K562 (cell line): Measurements from ENCODE around the gene SPRN. TPM values are rescaled to one million over a fixed set of nuclear protein-coding genes. Genes with fewer than 3 reads are reported as not detected.
A peak's percentile ranks its signal among the peaks of the same experiment; 100 is the strongest.

Experiments
- ELF2 ChIP-seq: fragments of 250-450 bp; sonication (Bioruptor Pico); IDR thresholded peaks from 2 replicates; pipeline ENCODE4 v1.5.0; 2021; ENCODE audit warnings: mild to moderate bottlenecking
- JUNB ChIP-seq: fragments of 450-650 bp; formaldehyde crosslinking; conservative IDR thresholded peaks from 2 replicates; pipeline ENCODE4 v1.4.0; 2020; ENCODE audit warnings: mild to moderate bottlenecking
- JUND ChIP-seq, 2 experiments: IDR thresholded peaks; 2 replicates in 1 of 2; 3 replicates in 1 of 2; pipeline ENCODE4 v1.6.1; 2011; ENCODE audit warnings: borderline replicate concordance in 2 of 2, low read depth in 2 of 2, low read length in 2 of 2, improper control_type of control experiment in 1 of 2, missing biosample characterization in 1 of 2, missing genetic modification characterization in 1 of 2, missing genetic modification reagents in 1 of 2
- KLF13 ChIP-seq: fragments of 450-650 bp; IDR thresholded peaks from 2 replicates; pipeline ENCODE4 v1.6.1; 2016; ENCODE audit warnings: missing genetic modification characterization, low read depth, mild to moderate bottlenecking, missing compliant biosample characterization, moderate library complexity, borderline replicate concordance
- MCM2 ChIP-seq: fragments of 450-650 bp; IDR thresholded peaks from 2 replicates; pipeline ENCODE4 v1.6.1; 2017; ENCODE audit warnings: low read depth, mild to moderate bottlenecking
- NONO ChIP-seq, 2 experiments: fragments of 200-400 bp in 1 of 2; fragments of 450-650 bp in 1 of 2; formaldehyde crosslinking in 1 of 2; IDR thresholded peaks; 2 replicates each; pipeline ENCODE4 v1.6.1; 2017; ENCODE audit warnings: low read depth in 2 of 2, mild to moderate bottlenecking in 2 of 2, moderate library complexity in 2 of 2, low read length in 1 of 2
- OTX1 ChIP-seq: fragments of 450-650 bp; formaldehyde crosslinking; IDR thresholded peaks from 2 replicates; pipeline ENCODE4 v1.4.0; 2022; ENCODE audit warnings: mild to moderate bottlenecking
- POLR2B ChIP-seq: fragments of 450-650 bp; IDR thresholded peaks from 2 replicates; pipeline ENCODE4 v1.6.1; 2018; ENCODE audit warnings: low read depth; ENCODE audit not compliant: partially characterized antibody
- SAFB ChIP-seq: fragments of 200-400 bp; formaldehyde crosslinking; IDR thresholded peaks from 2 replicates; pipeline ENCODE4 v1.6.1; 2017; ENCODE audit warnings: low read depth, low read length, borderline replicate concordance
- SIX5 ChIP-seq, 2 experiments: IDR thresholded peaks; 2 replicates each; pipeline ENCODE4 v1.6.1; 2011; ENCODE audit warnings: low read length in 2 of 2, borderline replicate concordance in 1 of 2, low read depth in 1 of 2, mild to moderate bottlenecking in 1 of 2, moderate library complexity in 1 of 2; ENCODE audit not compliant: insufficient read depth in 1 of 2
- polyA plus RNA-seq, 8 experiments: library from polyadenylated mRNA; depleted of rRNA in 4 of 8; stranded (reverse) in 5 of 8; unstranded in 3 of 8; fragments of >200 nt; fragmentation: Nextera tagmentation in 2 of 8; fragmentation: Illumina TruSeq in 1 of 8; extraction: Ambion mirVana in 2 of 8; extraction: Trizol in 1 of 8; gene quantifications; 2 replicates each; pipeline versions ENCODE4 v1.2.1 to v1.2.3, GENCODE V29; 2011 to 2014; ENCODE audit warnings: inconsistent platforms in 1 of 8, missing spikeins in 1 of 8
- total RNA-seq, 7 experiments: library from RNA; depleted of rRNA in 6 of 7; stranded (reverse); fragments of >200 nt in 6 of 7; fragmentation: Illumina TruSeq in 2 of 7; extraction: Trizol in 2 of 7; gene quantifications; 2 replicates each; pipeline versions ENCODE4 v1.2.1 to v1.2.3, GENCODE V29; 2011 to 2021; ENCODE audit warnings: low replicate concordance in 1 of 7
- TF ChIP-seq, protein P1 (sequence below): sonication (generic); formaldehyde crosslinking; IDR thresholded peaks from 2 replicates; pipeline ENCODE4 v1.8.0; 2023; ENCODE audit warnings: missing genetic modification reagents, mild to moderate bottlenecking, borderline replicate concordance
- TF ChIP-seq, protein P2 (sequence below): sonication (generic); formaldehyde crosslinking; IDR thresholded peaks from 2 replicates; pipeline ENCODE4 v1.4.0; 2020; ENCODE audit warnings: mild to moderate bottlenecking, missing genetic modification reagents
- TF ChIP-seq, protein P3 (sequence below), 2 experiments: IDR thresholded peaks; 2 replicates each; pipeline ENCODE4 v1.6.1; 2011; ENCODE audit warnings: borderline replicate concordance in 1 of 2, control low read depth in 1 of 2, low read depth in 1 of 2, low read length in 1 of 2, mild to moderate bottlenecking in 1 of 2, mixed read lengths in 1 of 2, moderate library complexity in 1 of 2; ENCODE audit not compliant: insufficient read depth in 1 of 2, insufficient read length in 1 of 2, poor library complexity in 1 of 2, severe bottlenecking in 1 of 2; ENCODE audit errors: extremely low read depth in 1 of 2
- TF ChIP-seq, protein P4 (sequence below), 2 experiments: fragments of 450-650 bp; conservative IDR thresholded peaks; 2 replicates each; pipeline ENCODE4 v1.6.1; 2017; ENCODE audit warnings: mild to moderate bottlenecking in 2 of 2, moderate library complexity in 2 of 2

SPRN gene
- total and polyA plus RNA-seq, 9 of the 15 experiments (the other 6 are each of a cell fraction or from before 2014, with no cell fraction given) = 0.04 TPM; not detected in 8

DNA sequence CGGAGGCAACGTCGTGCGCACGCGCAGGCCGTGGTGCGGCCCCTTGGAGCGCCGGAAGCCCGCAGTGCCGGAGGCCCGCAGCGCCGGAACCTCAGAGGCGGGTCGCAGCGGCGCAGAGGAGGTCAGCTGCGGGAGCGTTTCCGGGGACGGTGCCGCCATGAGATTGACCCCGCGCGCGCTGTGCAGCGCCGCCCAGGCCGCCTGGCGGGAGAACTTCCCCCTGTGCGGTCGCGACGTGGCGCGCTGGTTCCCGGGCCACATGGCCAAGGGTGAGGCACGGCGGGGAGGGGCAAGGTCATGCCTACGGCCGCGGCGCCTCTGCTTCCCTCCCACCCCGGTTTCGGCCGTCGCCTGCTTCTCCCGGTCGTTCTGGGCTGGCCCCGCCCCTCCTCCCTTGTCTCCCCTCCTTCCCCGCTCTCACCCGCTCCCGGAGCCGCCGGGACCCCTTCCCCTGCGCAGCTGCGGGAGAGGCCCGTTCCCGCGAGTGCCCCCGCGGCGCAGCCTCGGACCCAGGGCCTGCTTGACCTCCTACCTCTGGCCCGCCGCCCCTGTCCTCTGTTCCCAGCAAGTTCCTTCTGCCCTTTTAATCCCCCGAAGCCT, 30.3 kb downstream of the SPRN start, which contains the start of gene MTG1 (continued):
- TF ChIP-seq SAFB = 0 out of 2 replicates have a peak, but pooled peaks have one; percentile 48
- TF ChIP-seq OTX1 (CRISPR knock-in tag) = 0 out of 2 replicates have a peak, but pooled peaks have one; percentile 53
- no peak for TF ChIP-seq MCM2
- TF ChIP-seq, protein P1, sequence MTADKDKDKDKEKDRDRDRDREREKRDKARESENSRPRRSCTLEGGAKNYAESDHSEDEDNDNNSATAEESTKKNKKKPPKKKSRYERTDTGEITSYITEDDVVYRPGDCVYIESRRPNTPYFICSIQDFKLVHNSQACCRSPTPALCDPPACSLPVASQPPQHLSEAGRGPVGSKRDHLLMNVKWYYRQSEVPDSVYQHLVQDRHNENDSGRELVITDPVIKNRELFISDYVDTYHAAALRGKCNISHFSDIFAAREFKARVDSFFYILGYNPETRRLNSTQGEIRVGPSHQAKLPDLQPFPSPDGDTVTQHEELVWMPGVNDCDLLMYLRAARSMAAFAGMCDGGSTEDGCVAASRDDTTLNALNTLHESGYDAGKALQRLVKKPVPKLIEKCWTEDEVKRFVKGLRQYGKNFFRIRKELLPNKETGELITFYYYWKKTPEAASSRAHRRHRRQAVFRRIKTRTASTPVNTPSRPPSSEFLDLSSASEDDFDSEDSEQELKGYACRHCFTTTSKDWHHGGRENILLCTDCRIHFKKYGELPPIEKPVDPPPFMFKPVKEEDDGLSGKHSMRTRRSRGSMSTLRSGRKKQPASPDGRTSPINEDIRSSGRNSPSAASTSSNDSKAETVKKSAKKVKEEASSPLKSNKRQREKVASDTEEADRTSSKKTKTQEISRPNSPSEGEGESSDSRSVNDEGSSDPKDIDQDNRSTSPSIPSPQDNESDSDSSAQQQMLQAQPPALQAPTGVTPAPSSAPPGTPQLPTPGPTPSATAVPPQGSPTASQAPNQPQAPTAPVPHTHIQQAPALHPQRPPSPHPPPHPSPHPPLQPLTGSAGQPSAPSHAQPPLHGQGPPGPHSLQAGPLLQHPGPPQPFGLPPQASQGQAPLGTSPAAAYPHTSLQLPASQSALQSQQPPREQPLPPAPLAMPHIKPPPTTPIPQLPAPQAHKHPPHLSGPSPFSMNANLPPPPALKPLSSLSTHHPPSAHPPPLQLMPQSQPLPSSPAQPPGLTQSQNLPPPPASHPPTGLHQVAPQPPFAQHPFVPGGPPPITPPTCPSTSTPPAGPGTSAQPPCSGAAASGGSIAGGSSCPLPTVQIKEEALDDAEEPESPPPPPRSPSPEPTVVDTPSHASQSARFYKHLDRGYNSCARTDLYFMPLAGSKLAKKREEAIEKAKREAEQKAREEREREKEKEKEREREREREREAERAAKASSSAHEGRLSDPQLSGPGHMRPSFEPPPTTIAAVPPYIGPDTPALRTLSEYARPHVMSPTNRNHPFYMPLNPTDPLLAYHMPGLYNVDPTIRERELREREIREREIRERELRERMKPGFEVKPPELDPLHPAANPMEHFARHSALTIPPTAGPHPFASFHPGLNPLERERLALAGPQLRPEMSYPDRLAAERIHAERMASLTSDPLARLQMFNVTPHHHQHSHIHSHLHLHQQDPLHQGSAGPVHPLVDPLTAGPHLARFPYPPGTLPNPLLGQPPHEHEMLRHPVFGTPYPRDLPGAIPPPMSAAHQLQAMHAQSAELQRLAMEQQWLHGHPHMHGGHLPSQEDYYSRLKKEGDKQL = 0 out of 2 replicates have a peak, but pooled peaks have one; percentile 39
- peak; percentile 60 for TF ChIP-seq POLR2B
- TF ChIP-seq, protein P2, sequence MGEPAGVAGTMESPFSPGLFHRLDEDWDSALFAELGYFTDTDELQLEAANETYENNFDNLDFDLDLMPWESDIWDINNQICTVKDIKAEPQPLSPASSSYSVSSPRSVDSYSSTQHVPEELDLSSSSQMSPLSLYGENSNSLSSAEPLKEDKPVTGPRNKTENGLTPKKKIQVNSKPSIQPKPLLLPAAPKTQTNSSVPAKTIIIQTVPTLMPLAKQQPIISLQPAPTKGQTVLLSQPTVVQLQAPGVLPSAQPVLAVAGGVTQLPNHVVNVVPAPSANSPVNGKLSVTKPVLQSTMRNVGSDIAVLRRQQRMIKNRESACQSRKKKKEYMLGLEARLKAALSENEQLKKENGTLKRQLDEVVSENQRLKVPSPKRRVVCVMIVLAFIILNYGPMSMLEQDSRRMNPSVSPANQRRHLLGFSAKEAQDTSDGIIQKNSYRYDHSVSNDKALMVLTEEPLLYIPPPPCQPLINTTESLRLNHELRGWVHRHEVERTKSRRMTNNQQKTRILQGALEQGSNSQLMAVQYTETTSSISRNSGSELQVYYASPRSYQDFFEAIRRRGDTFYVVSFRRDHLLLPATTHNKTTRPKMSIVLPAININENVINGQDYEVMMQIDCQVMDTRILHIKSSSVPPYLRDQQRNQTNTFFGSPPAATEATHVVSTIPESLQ (CRISPR knock-in tag) = peak; percentile 64; the same call in 1 of the 2 replicates
- TF ChIP-seq, protein P3, sequence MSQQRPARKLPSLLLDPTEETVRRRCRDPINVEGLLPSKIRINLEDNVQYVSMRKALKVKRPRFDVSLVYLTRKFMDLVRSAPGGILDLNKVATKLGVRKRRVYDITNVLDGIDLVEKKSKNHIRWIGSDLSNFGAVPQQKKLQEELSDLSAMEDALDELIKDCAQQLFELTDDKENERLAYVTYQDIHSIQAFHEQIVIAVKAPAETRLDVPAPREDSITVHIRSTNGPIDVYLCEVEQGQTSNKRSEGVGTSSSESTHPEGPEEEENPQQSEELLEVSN (IDR thresholded peaks at IDR 0.05; ENCODE audit: borderline replicate concordance in 1 of 2, extremely low read depth in 1 of 2, insufficient read depth in 1 of 2, insufficient read length in 1 of 2, low read depth in 1 of 2, low read length in 1 of 2, poor library complexity in 1 of 2, severe bottlenecking in 1 of 2) = peak; percentile 95 to 98
- TF ChIP-seq, protein P4, sequence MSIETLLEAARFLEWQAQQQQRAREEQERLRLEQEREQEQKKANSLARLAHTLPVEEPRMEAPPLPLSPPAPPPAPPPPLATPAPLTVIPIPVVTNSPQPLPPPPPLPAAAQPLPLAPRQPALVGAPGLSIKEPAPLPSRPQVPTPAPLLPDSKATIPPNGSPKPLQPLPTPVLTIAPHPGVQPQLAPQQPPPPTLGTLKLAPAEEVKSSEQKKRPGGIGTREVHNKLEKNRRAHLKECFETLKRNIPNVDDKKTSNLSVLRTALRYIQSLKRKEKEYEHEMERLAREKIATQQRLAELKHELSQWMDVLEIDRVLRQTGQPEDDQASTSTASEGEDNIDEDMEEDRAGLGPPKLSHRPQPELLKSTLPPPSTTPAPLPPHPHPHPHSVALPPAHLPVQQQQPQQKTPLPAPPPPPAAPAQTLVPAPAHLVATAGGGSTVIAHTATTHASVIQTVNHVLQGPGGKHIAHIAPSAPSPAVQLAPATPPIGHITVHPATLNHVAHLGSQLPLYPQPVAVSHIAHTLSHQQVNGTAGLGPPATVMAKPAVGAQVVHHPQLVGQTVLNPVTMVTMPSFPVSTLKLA (conservative IDR thresholded peaks at IDR 0.05) = peak; percentile 74 to 92; a peak in 3 of 4 replicates
- peak; percentile 61; the same call in 1 of the 2 replicates for TF ChIP-seq KLF13 (tag)
- no peak for TF ChIP-seq JUNB (CRISPR knock-in tag)
- peak; percentile 80 for TF ChIP-seq ELF2 (CRISPR knock-in tag)
- peak; percentile 45 to 66; a peak in 3 of 4 replicates for TF ChIP-seq SIX5 (IDR thresholded peaks at IDR 0.05; ENCODE audit: borderline replicate concordance in 1 of 2, insufficient read depth in 1 of 2, low read depth in 1 of 2, low read length in 2 of 2)
- peak; percentile 37; the same call in 1 of the 2 replicates for TF ChIP-seq JUND (IDR thresholded peaks at IDR 0.05; ENCODE audit: borderline replicate concordance, low read depth, low read length)
- no peak; the same call in 2 of the 3 replicates for TF ChIP-seq JUND (tag; IDR thresholded peaks at IDR 0.05; ENCODE audit: borderline replicate concordance, low read depth, low read length)
- TF ChIP-seq NONO (IDR thresholded peaks at IDR 0.05; ENCODE audit: low read depth in 2 of 2, low read length in 1 of 2) = peak; percentile 73; a peak in 2 of 4 replicates
